AG09309 (cell line): ENCODE measurements around the gene FARSA.
A peak's percentile ranks its signal among the peaks of the same experiment; 100 is the strongest.

ENCODE experiments used
- DNase-seq: peaks from one replicate; pipeline ENCODE4 v3.0.0-alpha.2; 2010; ENCODE audit warnings: low read depth
- H3K4me3 ChIP-seq: 2 replicates; pipeline ENCODE4 v1.5.1; 2011; ENCODE audit warnings: mild to moderate bottlenecking, low read depth, low read length, moderate library complexity; ENCODE audit not compliant: control insufficient read depth
- CTCF ChIP-seq: IDR thresholded peaks from 2 replicates; pipeline ENCODE4 v1.5.1; 2011; ENCODE audit warnings: mild to moderate bottlenecking, low read depth, low read length, inconsistent platforms; ENCODE audit not compliant: insufficient read depth, control insufficient read depth; ENCODE audit errors: missing control alignments

Gene FARSA

GRCh38 chr19:12888006-12888603 lies 45.4 kb downstream of the FARSA start:
- DNase-seq, result no peak
- TF ChIP-seq CTCF, result no peak
- no peak overlapping the region for H3K4me3 ChIP-seq

GRCh38 chr19:12886969-12887747 lies 46.4 kb downstream of the FARSA start, which contains the start of gene KLF1:
TSS of gene KLF1 (minus strand) at chr19:12887201. CDS start at chr19:12887140, 61 bp downstream.
- DNase-seq, result no peak
- TF ChIP-seq CTCF, result no peak
- H3K4me3 ChIP-seq, result no peak within 1 kb of the TSS

- no peak overlapping the region for H3K4me3 ChIP-seq
- no peak for TF ChIP-seq CTCF
- no peak for DNase-seq
These were observed 46.9 kb downstream of the FARSA start for GRCh38 chr19:12886651-12886968.

- DNase-seq, result no peak
- TF ChIP-seq CTCF, result no peak
- no peak overlapping the region; the same call in 1 of the 2 replicates for H3K4me3 ChIP-seq
These were observed 47.5 kb downstream of the FARSA start for GRCh38 chr19:12885749-12886650.

- H3K4me3 ChIP-seq, result peak overlapping the region; percentile 35
- TF ChIP-seq CTCF, result peak; percentile 63
- DNase-seq, result no peak
These were observed 48.4 kb downstream of the FARSA start for GRCh38 chr19:12884926-12885748.

GRCh38 chr19:12884627-12884925 lies 48.9 kb downstream of the FARSA start:
- H3K4me3 ChIP-seq, result no peak overlapping the region
- no peak for TF ChIP-seq CTCF
- no peak for DNase-seq
